DOHH2 (cell line): ENCODE data around the gene TSPAN5.

Source experiments
- EZH2phosphoT487 ChIP-seq: fragments of 200-600 bp; sonication (generic); IDR thresholded peaks from 2 replicates; pipeline ENCODE4 v1.6.1; 2017; ENCODE audit warnings: borderline replicate concordance, mild to moderate bottlenecking, antibody characterized with exemption, low read length, moderate library complexity, mixed read lengths
- TF ChIP-seq, protein P1 (sequence below): fragments of 200-600 bp; sonication (generic); IDR thresholded peaks from one replicate; pipeline ENCODE4 v1.5.1; 2014; ENCODE audit warnings: antibody characterized with exemption, mild to moderate bottlenecking, low read depth, low read length; ENCODE audit not compliant: poor library complexity, severe bottlenecking

DNA sequence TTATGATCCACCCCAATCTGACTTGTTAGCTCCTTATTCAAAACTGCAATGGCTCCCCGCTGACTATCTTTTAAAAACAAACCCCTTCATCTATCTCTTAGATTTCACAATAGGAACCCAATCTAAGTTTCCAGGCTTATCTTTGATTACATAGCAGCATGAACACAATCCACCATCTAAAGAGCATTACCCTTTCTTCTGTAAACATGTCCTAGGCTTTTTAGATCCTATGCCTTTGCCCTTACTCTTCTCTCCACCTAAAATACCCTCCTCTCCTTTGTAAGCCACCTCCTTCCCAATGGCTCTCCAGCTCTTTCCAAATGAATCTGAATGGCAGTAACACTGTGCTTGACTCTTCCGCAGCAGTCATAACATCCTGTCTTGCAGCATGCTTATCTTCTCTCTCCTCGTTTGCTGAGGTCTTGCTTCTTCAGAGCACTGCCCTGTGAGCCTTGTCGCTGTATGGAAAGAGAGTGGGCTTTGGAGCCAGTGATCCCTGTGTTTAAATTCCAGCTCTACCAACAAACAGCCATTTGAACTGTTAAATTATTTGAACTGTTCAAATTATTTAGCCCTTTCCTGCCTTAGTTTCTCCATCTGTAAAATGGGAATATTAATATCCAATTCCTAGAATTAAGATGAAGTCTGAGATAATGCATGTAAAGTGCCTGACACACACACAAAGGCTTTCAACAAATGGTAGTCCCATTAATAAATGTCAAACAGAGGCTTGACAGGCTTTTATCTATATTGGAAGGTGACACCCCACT, 16.2 kb upstream of the TSPAN5 start:
- TF ChIP-seq, protein P1, sequence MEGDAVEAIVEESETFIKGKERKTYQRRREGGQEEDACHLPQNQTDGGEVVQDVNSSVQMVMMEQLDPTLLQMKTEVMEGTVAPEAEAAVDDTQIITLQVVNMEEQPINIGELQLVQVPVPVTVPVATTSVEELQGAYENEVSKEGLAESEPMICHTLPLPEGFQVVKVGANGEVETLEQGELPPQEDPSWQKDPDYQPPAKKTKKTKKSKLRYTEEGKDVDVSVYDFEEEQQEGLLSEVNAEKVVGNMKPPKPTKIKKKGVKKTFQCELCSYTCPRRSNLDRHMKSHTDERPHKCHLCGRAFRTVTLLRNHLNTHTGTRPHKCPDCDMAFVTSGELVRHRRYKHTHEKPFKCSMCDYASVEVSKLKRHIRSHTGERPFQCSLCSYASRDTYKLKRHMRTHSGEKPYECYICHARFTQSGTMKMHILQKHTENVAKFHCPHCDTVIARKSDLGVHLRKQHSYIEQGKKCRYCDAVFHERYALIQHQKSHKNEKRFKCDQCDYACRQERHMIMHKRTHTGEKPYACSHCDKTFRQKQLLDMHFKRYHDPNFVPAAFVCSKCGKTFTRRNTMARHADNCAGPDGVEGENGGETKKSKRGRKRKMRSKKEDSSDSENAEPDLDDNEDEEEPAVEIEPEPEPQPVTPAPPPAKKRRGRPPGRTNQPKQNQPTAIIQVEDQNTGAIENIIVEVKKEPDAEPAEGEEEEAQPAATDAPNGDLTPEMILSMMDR, result no peak
- TF ChIP-seq EZH2phosphoT487, result no peak
